CD4-positive, alpha-beta T cell treated with Interferon alpha-2 for 1 hour (primary cell): ENCODE measurements around the gene FRMD4A.

Source experiments
- DNase-seq, 2 donors: peaks; one replicate each; pipeline ENCODE4 v3.0.0-alpha.2; 2020 to 2022

FRMD4A gene

DNA sequence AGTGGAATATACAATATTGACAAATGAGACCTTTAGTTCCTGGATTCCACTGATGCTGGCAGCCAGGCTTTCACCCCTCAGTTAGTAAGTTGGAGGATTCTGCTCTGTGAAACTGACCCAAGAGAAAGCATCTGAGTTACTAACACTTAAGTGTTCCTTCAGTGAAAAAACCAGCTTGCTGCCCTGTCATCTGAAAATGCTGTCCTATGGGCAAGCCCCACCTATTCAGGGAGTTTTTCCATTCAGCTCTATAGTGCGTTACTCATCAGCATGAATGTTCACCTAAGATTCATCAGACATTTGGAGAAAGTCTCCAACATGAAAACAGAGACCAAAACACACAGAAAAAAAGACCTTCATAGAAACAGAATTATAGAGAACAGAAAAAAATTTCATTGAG is 706.1 kb downstream of the FRMD4A start:
- DNase-seq, result no peak

DNA sequence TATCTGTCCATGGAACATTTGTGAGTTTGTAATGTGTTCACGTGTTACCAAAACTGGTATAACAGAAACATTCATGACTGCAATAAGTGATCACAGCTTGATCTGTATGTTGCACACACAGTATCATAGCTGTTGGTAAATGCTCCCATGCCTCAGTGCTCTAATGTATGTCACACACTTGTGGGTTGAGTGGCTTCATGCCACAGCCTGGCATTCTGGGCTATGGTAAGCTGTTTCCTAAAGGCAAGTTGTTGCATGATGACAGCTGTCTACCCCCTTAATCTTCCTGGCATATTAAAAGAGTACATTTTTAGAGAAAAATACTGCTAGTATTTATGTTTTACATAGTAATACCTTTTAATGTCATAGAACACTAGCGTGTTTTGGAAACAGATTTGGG is 708.8 kb downstream of the FRMD4A start:
- no peak for DNase-seq

DNA sequence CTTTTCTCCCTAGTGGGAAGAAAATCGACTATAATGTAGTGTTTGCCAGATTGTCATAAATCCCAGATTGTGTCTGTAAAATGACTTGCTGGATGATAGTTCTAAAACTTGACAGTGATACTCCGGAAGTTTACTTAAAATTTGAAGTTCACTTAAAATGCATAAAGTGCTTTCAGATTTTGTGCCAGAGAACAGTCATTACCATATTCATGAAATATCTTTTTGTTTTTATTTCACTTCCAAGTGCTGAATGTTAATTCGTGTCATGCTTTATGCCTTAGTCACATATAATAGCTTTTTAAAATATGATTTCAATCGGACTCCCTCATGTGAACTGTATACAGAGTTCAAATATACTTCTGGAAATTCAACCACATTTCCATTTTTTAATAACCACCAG is 713.6 kb downstream of the FRMD4A start:
- no peak for DNase-seq

DNA sequence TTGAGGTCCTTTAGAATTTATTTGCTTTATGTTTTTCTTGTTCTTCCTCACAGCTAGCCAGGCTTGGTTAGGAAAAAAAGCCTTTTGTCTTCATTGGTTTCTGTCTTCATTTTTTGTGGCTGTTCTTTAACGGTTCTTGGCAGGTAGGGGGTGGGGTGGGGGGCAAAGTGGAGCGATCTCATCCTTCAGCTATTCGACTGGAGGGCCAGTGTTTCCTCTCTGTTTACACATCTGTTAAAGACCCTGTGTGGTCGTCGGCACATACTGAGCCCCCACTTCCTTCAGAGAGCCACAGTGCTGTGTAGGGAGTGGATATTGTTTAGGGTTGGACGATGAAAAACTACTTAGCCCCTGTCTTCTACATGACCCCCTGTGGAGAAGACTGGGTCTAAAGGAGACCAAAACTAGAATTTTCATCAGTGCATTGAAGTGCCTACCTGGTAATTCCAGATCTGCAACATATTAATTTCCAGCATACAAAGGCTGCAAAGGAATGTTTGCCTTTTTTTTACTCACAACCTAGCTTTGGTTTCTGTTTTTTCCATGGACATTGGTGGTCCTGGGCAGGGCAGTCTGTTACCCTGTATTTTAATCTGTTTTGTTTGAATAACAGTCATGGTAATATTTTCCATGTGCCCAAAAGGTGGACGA is 714.9 kb downstream of the FRMD4A start:
- no peak for DNase-seq

DNA sequence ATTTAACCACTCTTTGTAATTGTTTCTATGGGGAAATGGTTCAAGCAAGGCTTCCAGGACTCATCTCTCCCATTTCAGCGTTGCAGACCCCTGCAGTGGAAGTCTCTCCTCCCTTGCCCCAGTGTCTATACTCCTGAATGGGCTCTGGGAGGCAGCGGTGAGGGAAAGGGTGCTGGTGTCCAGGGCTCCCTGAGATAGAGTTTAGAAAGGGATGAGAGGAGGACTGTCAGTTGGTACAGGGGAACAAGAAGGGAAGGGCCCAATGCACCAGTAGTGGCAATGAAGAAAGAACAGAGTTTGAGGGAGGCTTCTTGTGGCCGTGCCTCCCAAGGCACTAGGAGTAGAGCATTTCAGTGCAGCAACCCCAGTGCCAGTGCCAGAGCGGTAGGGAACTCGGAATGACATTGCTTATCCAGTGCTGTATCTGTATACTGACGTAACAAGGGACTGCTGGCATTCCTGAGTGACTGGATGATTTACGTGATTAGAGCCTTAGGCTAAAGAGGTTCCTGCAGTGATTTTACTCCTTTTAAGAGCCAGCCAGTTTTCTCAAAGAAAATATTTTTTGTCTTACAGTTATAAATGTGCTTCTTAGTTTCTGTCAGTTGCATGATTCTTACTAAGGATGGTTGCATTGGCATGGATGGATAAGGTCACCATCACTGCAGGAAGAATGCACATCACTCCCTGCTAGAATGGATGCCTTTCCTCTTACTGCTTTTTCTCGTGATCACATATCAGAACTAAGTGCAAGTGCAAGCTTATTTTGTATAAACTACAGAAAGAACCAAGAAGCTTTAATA is 716.0 kb downstream of the FRMD4A start:
- DNase-seq, result no peak

DNA sequence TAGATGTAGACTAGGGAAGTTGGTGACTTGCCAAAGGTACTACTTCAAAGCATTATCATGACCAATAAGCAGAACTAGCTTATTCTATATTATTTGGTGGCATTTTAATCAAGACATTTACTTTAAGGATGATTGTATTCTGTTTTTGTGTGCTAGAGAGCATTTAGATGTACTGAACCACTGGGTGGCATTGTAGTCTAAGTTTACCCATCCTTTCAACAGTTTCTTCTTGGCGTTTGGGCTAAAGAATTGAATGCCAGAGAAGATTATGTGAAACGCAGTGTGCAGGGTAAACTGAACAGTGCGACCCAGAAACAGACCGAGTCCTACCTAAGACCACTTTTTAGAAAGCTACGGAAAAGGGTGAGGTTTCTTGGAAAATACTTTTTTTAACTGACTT is 717.2 kb downstream of the FRMD4A start:
- no peak for DNase-seq

DNA sequence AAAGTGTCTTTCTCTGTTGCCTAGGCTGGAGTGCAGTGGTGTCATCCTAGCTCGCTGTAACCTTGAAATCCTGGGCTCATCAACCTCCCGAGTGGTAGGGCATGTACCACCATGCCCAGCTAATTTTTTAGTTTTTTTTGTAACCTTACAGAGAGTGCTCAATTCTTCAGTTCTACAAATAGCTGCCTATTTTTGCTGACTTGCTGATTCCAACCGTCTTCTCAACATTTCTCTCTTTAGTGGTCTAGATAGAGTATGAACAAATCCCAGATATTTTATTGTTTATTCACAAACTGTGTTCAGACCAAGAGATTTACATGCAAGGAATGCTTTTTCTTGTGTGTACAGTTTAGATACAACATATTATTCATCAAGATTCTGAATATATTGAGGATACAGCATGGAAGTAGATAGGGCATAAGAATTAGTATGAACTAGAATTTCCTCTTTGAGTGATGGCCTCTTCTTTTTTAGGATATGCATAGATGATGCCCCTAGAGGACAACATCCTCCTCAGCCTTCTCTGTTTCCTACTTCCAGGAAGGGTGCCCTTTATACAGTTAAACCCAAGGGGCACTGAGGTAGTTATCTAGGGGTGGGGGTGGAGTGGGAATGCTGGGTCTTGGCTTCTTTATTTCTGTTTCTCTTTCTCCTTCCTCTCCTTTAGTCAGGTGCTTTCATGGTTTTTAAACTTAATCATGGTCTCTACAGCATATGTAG is 717.9 kb downstream of the FRMD4A start:
- no peak for DNase-seq

DNA sequence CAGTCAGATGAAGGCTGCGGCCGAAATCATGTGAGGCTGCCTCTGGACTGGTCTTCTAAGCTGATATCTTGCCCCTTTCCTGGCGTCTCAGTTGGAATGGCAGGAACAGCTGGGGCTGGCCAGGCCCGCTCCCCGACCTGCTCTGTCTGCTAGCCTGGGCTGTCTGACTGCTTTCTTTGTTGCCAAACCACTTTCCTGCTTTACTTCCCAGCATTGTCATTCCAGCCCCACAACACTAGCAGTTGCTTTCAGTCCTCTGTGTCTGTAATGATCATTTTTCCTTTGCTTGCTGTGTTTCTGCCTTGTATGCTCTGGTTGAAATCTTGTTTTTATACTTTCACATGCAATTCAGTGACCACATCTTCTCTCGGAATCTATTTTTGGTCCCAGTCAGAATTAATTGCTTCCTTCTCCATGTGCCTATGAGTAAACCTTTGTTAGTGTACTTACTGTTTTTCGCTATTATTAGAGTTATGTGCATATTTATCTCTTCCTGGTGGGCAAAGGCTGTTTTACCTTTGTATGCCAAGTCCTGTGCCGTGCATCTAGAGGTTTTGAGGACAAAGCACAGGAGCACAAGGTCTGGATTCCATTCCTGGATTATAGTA is 722.4 kb downstream of the FRMD4A start:
- DNase-seq, result no peak

DNA sequence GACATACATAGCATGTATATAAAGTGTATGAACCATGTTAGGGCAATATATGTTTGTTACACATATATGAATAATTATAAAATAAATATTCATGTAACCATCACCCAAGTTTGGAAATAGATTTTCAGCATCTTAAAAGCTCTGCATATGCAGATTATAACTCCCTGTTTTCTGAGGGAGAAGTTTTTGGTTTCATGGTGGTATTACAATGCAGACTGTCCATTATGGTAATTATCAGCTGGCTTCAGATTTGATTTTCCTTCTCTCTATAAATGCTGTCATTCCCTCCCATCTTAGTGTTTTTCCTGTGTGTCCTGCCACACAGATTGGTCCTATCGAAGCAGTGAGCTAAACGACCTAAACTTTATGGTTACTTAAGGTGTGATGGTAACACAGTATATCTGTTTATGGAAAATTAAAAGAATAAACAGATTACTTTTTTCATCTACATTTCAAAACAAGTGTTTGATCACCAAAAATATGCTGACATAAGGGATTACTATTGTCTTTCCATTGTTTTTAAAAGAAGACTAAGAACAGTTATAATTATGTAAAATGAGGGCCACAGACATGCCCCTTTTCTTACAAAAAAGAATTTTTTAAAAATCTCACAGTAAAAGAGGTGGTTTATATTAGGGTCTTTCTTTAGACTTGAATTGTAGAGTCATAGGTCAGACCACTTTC is 726.2 kb downstream of the FRMD4A start:
- DNase-seq, result no peak

DNA sequence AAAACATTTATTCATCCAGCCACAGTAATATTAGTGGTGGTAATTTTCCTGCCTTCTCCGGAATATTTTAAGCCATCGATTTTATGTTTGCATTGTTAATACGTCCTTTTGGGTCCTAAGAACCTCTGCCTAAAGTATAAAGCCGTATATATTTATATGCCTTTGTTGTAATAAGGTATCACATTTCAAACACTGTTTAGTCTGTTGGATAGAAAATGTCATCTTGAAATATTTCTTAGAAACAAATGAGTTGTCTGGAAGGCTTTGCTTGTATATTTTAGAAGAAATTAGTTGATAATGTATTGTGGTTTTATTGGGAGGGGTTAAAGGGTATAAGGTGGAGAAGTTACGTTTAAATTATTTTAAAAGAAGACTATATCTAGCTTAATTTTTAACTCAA is 732.8 kb downstream of the FRMD4A start:
- no peak for DNase-seq

DNA sequence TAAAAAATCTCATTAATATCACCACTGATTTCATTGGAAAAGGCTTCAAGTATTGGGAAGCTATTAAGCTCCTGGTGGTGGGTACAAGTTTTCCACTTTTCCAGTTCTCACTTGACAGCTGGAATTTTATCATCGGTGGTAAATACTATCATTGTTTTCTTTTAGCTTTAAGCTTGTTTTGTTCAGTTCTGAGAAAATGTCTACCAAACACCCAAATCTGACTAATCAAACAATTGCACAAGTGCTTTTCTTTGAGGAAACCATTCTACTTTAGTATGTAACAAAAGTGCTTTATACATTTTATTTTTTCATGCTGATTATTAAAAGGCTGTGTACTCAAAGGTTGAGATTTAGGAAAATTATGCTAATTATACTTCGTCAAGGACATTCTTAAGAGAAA is 736.1 kb downstream of the FRMD4A start:
- no peak for DNase-seq
